ENCODE data around the gene TESMIN.

DNA sequence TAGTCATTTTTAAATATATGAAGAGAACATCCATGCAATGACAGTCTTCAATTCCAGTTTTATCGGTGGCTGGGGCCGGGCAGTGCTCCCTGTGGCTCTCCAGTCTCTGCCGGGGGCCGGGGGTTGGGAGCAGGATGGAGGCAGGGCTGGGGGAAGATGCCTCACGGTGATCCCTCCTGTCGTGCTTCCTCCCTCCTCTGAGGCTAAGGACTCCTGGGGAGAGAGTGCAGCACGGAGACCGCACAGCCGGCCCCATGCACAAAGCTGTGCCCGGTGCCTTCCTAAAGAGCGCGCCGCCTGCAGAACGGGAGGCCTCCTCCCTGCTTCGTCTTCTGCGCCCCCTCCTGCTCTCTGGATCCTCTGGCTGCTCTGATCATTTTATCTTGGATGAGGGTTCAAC is 46.4 kb downstream of the TESMIN start:
- TF ChIP-seq, protein P1, sequence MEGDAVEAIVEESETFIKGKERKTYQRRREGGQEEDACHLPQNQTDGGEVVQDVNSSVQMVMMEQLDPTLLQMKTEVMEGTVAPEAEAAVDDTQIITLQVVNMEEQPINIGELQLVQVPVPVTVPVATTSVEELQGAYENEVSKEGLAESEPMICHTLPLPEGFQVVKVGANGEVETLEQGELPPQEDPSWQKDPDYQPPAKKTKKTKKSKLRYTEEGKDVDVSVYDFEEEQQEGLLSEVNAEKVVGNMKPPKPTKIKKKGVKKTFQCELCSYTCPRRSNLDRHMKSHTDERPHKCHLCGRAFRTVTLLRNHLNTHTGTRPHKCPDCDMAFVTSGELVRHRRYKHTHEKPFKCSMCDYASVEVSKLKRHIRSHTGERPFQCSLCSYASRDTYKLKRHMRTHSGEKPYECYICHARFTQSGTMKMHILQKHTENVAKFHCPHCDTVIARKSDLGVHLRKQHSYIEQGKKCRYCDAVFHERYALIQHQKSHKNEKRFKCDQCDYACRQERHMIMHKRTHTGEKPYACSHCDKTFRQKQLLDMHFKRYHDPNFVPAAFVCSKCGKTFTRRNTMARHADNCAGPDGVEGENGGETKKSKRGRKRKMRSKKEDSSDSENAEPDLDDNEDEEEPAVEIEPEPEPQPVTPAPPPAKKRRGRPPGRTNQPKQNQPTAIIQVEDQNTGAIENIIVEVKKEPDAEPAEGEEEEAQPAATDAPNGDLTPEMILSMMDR (IDR thresholded peaks at IDR 0.05 in 4 of 5, conservative IDR thresholded peaks at IDR 0.05 in 1 of 5): no peak
- TF ChIP-seq POLR2A (IDR thresholded peaks at IDR 0.05): no peak
